ENCODE data around the gene FANCC. TPM values are rescaled to one million over a fixed set of nuclear protein-coding genes. Genes with fewer than 3 reads are reported as not detected.

The FANCC gene
- total and polyA plus RNA-seq, 2 of the 13 experiments (the other 11 are each of a cell fraction or from before 2014, with no cell fraction given) = 7.4 to 8.6 TPM

DNA sequence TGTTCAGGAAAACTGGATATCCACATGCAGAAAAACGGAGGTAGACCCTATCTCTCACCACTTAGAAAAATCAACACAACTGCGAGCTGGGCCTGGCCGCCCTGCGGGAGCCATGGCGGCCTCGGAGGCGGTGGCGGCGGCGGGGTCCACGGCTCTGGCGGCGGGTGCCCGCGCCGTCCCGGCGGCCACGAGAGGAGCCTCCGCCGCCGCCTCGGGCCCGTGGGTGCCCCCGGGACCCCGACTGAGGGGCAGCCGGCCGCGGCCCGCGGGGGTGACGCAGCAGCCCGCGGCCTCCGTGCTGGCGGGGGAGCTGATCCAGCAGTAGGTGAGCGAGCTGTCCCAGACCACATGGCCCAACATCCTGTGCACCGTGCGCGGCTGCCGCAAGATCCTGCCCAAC, 25.3 kb downstream of the FANCC start:
- ATAC-seq = no peak
- H3K79me2 ChIP-seq (ENCODE audit: insufficient read depth, low read length) = peaks cover 20% of the 10 kb centered on the region
- H3K4me1 ChIP-seq (ENCODE audit: insufficient read depth, low read length) = peaks cover 25% of the 10 kb centered on the region
- 96% methylated on average over 31 of the region's 41 CpGs for WGBS (ENCODE audit: low lambda C conversion rate)
- no peak overlapping the region for H2AFZ ChIP-seq (ENCODE audit: low read length)
- ChIA-PET CTCF (ENCODE audit: low intra/inter-chr PET ratio, low total read pairs) (no interaction called here), POLR2A (no interaction called here)
- no TSS peak for BruUV-seq (replicated peaks)
- H3K27me3 ChIP-seq (ENCODE audit: control insufficient read depth in 1 of 2, insufficient read depth in 2 of 2, low read length in 2 of 2) = no peaks in the 10 kb centered on the region
- H4K20me1 ChIP-seq (ENCODE audit: insufficient read depth, low read length) = no peaks in the 10 kb centered on the region
- no peaks in the 10 kb centered on the region for H3K9me3 ChIP-seq (ENCODE audit: low read length)
- FAIRE-seq = no peak
- intact Hi-C loops (cut with micrococcal nuclease; ENCODE audit: unreplicated experiment) = no loop called here
- H3K27ac ChIP-seq (ENCODE audit: extremely low read length, insufficient read depth, low read length) = no peak overlapping the region
- in situ Hi-C loops (cut with HindIII; ENCODE audit: extremely low pct_ligation_motif_present, low pct_unique_long_range_greater_than_20kb) = no loop called here
- no peak overlapping the region for H3K4me3 ChIP-seq (replicated peaks in 1 of 3; ENCODE audit: insufficient read depth in 1 of 3, low read depth in 2 of 3, low read length in 3 of 3)
- no peak for DNase-seq (ENCODE audit: low spot score)
- H3K4me2 ChIP-seq (ENCODE audit: low read depth, low read length) = no peak overlapping the region
- no peak for TF ChIP-seq KDM4B (CRISPR knock-in tag; IDR thresholded peaks at IDR 0.05)
- no peak for TF ChIP-seq ZNF737 (CRISPR knock-in tag; IDR thresholded peaks at IDR 0.05; ENCODE audit: borderline replicate concordance)
- no peak for TF ChIP-seq ZZZ3 (CRISPR knock-in tag; IDR thresholded peaks at IDR 0.05; ENCODE audit: borderline replicate concordance)
- no peak for TF ChIP-seq SYNCRIP (IDR thresholded peaks at IDR 0.05; ENCODE audit: insufficient read depth, low read depth, low read length)
- TF ChIP-seq ZNF124 (CRISPR knock-in tag; IDR thresholded peaks at IDR 0.05) = no peak
- no peaks in the 10 kb centered on the region for H3K36me3 ChIP-seq (replicated peaks in 1 of 2; ENCODE audit: control insufficient read depth in 1 of 2, insufficient read depth in 2 of 2, low read length in 2 of 2)
- no peak overlapping the region for H3K9ac ChIP-seq (ENCODE audit: insufficient read depth, low read depth, low read length)

DNA sequence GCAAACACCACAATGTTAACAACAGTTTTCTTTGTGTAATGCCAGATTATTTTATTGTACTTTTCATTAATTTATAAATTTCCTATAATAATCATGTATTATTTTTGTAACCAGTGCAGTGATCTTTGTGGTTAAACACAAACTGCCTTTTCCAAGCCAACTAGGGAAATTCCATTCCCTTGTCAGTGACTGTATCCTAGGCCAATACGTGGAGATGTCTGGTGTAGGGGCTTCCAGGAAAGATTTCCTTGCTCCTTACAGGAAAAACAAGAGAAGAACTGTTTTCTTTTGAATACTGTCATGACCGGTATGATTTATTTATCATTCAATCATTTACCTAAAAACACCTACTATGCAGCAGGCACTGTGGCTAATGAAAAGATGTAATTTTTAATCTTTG, 31.4 kb downstream of the FANCC start:
- no peak overlapping the region for H3K27ac ChIP-seq (ENCODE audit: extremely low read length, insufficient read depth, low read length)
- POLR2A ChIA-PET = no interaction called here
- 97% methylated on average over 2 of the region's 2 CpGs for WGBS (ENCODE audit: low lambda C conversion rate)
- peaks cover 14% of the 10 kb centered on the region for H3K79me2 ChIP-seq (ENCODE audit: insufficient read depth, low read length)
- BruUV-seq (replicated peaks) = no TSS peak
- DNase-seq (ENCODE audit: low spot score) = no peak
- H3K4me2 ChIP-seq (ENCODE audit: low read depth, low read length) = no peak overlapping the region
- H3K9ac ChIP-seq (ENCODE audit: insufficient read depth, low read depth, low read length) = no peak overlapping the region
- H3K4me1 ChIP-seq (ENCODE audit: insufficient read depth, low read length) = peaks cover 23% of the 10 kb centered on the region
- H4K20me1 ChIP-seq (ENCODE audit: insufficient read depth, low read length) = no peaks in the 10 kb centered on the region
- no peaks in the 10 kb centered on the region for H3K27me3 ChIP-seq (ENCODE audit: control insufficient read depth in 1 of 2, insufficient read depth in 2 of 2, low read length in 2 of 2)
- intact Hi-C loops (cut with micrococcal nuclease; ENCODE audit: unreplicated experiment) = no loop called here
- H3K4me3 ChIP-seq (replicated peaks in 1 of 3; ENCODE audit: insufficient read depth in 1 of 3, low read depth in 2 of 3, low read length in 3 of 3) = no peak overlapping the region
- FAIRE-seq = no peak
- no peak for ATAC-seq
- H3K9me3 ChIP-seq (ENCODE audit: low read length) = peaks cover 3% of the 10 kb centered on the region; the same call in 1 of the 2 replicates
- H3K36me3 ChIP-seq (replicated peaks in 1 of 2; ENCODE audit: control insufficient read depth in 1 of 2, insufficient read depth in 2 of 2, low read length in 2 of 2) = no peaks in the 10 kb centered on the region
- TF ChIP-seq, protein P1, sequence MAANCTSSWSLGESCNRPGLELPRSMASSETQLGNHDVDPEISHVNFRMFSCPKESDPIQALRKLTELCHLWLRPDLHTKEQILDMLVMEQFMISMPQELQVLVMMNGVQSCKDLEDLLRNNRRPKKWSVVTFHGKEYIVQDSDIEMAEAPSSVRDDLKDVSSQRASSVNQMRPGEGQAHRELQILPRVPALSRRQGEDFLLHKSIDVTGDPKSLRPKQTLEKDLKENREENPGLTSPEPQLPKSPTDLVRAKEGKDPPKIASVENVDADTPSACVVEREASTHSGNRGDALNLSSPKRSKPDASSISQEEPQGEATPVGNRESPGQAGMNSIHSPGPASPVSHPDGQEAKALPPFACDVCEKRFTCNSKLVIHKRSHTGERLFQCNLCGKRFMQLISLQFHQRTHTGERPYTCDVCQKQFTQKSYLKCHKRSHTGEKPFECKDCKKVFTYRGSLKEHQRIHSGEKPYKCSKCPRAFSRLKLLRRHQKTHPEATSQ (CRISPR knock-in tag; IDR thresholded peaks at IDR 0.05; ENCODE audit: borderline replicate concordance) = no peak
- TF ChIP-seq ZNF747 (CRISPR knock-in tag; IDR thresholded peaks at IDR 0.05; ENCODE audit: borderline replicate concordance) (no peak), ZKSCAN1 (IDR thresholded peaks at IDR 0.05; ENCODE audit: low read length) (no peak), TBL1XR1 (IDR thresholded peaks at IDR 0.05; ENCODE audit: borderline replicate concordance, low read length, partially characterized antibody) (no peak), KMT2B (CRISPR knock-in tag; IDR thresholded peaks at IDR 0.05) (no peak), RELA (CRISPR knock-in tag; IDR thresholded peaks at IDR 0.05) (no peak), ZBTB42 (CRISPR knock-in tag; IDR thresholded peaks at IDR 0.05) (no peak), THYN1 (CRISPR knock-in tag; IDR thresholded peaks at IDR 0.05; ENCODE audit: borderline replicate concordance, low read depth) (no peak), RNF2 (conservative IDR thresholded peaks at IDR 0.05; ENCODE audit: low read depth) (no peak), ZNF501 (CRISPR knock-in tag; IDR thresholded peaks at IDR 0.05) (no peak)
- TF ChIP-seq, protein P2, sequence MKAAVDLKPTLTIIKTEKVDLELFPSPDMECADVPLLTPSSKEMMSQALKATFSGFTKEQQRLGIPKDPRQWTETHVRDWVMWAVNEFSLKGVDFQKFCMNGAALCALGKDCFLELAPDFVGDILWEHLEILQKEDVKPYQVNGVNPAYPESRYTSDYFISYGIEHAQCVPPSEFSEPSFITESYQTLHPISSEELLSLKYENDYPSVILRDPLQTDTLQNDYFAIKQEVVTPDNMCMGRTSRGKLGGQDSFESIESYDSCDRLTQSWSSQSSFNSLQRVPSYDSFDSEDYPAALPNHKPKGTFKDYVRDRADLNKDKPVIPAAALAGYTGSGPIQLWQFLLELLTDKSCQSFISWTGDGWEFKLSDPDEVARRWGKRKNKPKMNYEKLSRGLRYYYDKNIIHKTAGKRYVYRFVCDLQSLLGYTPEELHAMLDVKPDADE (CRISPR knock-in tag; IDR thresholded peaks at IDR 0.05) = no peak
- TF ChIP-seq, protein P3, sequence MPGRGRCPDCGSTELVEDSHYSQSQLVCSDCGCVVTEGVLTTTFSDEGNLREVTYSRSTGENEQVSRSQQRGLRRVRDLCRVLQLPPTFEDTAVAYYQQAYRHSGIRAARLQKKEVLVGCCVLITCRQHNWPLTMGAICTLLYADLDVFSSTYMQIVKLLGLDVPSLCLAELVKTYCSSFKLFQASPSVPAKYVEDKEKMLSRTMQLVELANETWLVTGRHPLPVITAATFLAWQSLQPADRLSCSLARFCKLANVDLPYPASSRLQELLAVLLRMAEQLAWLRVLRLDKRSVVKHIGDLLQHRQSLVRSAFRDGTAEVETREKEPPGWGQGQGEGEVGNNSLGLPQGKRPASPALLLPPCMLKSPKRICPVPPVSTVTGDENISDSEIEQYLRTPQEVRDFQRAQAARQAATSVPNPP (CRISPR knock-in tag; IDR thresholded peaks at IDR 0.05) = no peak
- CTCF ChIA-PET (ENCODE audit: low intra/inter-chr PET ratio, low total read pairs) = no interaction called here
- no peak overlapping the region for H2AFZ ChIP-seq (ENCODE audit: low read length)
- in situ Hi-C loops (cut with HindIII; ENCODE audit: extremely low pct_ligation_motif_present, low pct_unique_long_range_greater_than_20kb) = no loop called here
